ENCODE measurements around the gene FLT3LG. TPM values are rescaled to one million over a fixed set of nuclear protein-coding genes. Genes with fewer than 3 reads are reported as not detected.

Gene FLT3LG
- total and polyA plus RNA-seq, 7 donors = 2.1 to 18.6 (median 6.1) TPM

- Histone ChIP-seq H3K4me3 (no peak overlapping the region), H3K4me1 (peaks cover 0 to 12% (median 10%) of the 10 kb centered on the region in 4 donors), H3K27me3 (peaks cover 73 to 100% (median 97%) of the 10 kb centered on the region in 3 donors), H3K36me3 (no peaks in the 10 kb centered on the region), H3K27ac (no peak overlapping the region), H3K9me3 (no peaks in the 10 kb centered on the region)
- 50% methylated on average over 29 of the region's 29 CpGs for WGBS, 2 donors
- intact Hi-C loops (cut with DNase I) = no loop called here
- no peak for DNase-seq
- TF ChIP-seq EP300 (IDR thresholded peaks at IDR 0.05) (no peak), CTCF (IDR thresholded peaks at IDR 0.05) (no peak), POLR2A (IDR thresholded peaks at IDR 0.05) (no peak), POLR2AphosphoS5 (IDR thresholded peaks at IDR 0.05) (no peak)
Observed at GRCh38 chr19:49431330-49431749, 42.7 kb upstream of the FLT3LG start.

GRCh38 chr19:49432141-49433073 lies 41.6 kb upstream of the FLT3LG start:
- Histone ChIP-seq H3K36me3 (no peaks in the 10 kb centered on the region), H3K27ac (no peak overlapping the region), H3K4me3 (no peak overlapping the region), H3K9me3 (no peaks in the 10 kb centered on the region), H3K4me1 (peaks cover 0 to 12% (median 10%) of the 10 kb centered on the region in 4 donors), H3K27me3 (peaks cover 71 to 100% (median 97%) of the 10 kb centered on the region in 3 donors)
- intact Hi-C loops (cut with DNase I) = no loop called here
- TF ChIP-seq POLR2AphosphoS5 (IDR thresholded peaks at IDR 0.05) (no peak), CTCF (IDR thresholded peaks at IDR 0.05) (no peak)
- 9 to 11% methylated on average over 63 of the region's 63 CpGs for WGBS, 2 donors
- no peak for DNase-seq

GRCh38 chr19:49433240-49433901 lies 40.6 kb upstream of the FLT3LG start:
- WGBS, 2 donors = 19 to 25% methylated on average over 31 of the region's 31 CpGs
- Histone ChIP-seq H3K9me3 (no peaks in the 10 kb centered on the region), H3K27me3 (peaks cover 61 to 100% (median 93%) of the 10 kb centered on the region in 3 donors), H3K4me1 (peaks cover 0 to 5% (median 3%) of the 10 kb centered on the region in 4 donors), H3K36me3 (no peaks in the 10 kb centered on the region), H3K27ac (no peak overlapping the region), H3K4me3 (no peak overlapping the region)
- DNase-seq = no peak
- intact Hi-C loops (cut with DNase I) = no loop called here
- no peak for TF ChIP-seq CTCF (IDR thresholded peaks at IDR 0.05)
- TF ChIP-seq EP300 (IDR thresholded peaks at IDR 0.05) = no peak
- TF ChIP-seq POLR2AphosphoS5 (IDR thresholded peaks at IDR 0.05) = no peak
- TF ChIP-seq POLR2A (IDR thresholded peaks at IDR 0.05) = no peak

- no peak overlapping the region for H3K27ac ChIP-seq
- TF ChIP-seq CTCF (IDR thresholded peaks at IDR 0.05) (no peak), EP300 (IDR thresholded peaks at IDR 0.05) (no peak), POLR2A (IDR thresholded peaks at IDR 0.05) (no peak), POLR2AphosphoS5 (IDR thresholded peaks at IDR 0.05) (no peak)
- H3K27me3 ChIP-seq = peaks cover 54 to 100% (median 96%) of the 10 kb centered on the region in 3 donors
- intact Hi-C loops (cut with DNase I) = no loop called here
- WGBS, 2 donors = 78 to 88% methylated on average over 18 of the region's 18 CpGs
- H3K9me3 ChIP-seq = no peaks in the 10 kb centered on the region
- no peaks in the 10 kb centered on the region for H3K4me1 ChIP-seq
- DNase-seq = no peak
- H3K4me3 ChIP-seq = no peak overlapping the region
- no peaks in the 10 kb centered on the region for H3K36me3 ChIP-seq
Observed at GRCh38 chr19:49434907-49435583, 39.0 kb upstream of the FLT3LG start.

All from sigmoid colon (tissue), 7 donors.